Progenitor cell of endocrine pancreas (in vitro differentiated cells): ENCODE measurements around the gene LRRC56. TPM values are rescaled to one million over a fixed set of nuclear protein-coding genes. Genes with fewer than 3 reads are reported as not detected.

ENCODE experiments used
- DNase-seq: peaks from one replicate; pipeline ENCODE4 v3.0.0; 2021; ENCODE audit warnings: low spot score; ENCODE audit not compliant: unreplicated experiment
- H3K27ac Mint-ChIP-seq: 2 replicates; pipeline ENCODE4 v1.8.0; 2021; ENCODE audit warnings: mild to moderate bottlenecking, moderate library complexity, mixed read lengths
- H3K27me3 Mint-ChIP-seq: 2 replicates; pipeline ENCODE4 v1.8.0; 2021; ENCODE audit warnings: mixed read lengths
- H3K36me3 Mint-ChIP-seq: 2 replicates; pipeline ENCODE4 v1.8.0; 2022; ENCODE audit warnings: mixed read lengths; ENCODE audit not compliant: insufficient read depth
- H3K4me1 Mint-ChIP-seq: 2 replicates; pipeline ENCODE4 v1.8.0; 2021; ENCODE audit warnings: low read depth, mixed read lengths
- H3K4me3 Mint-ChIP-seq: 2 replicates; pipeline ENCODE4 v1.8.0; 2021; ENCODE audit warnings: low read depth, mild to moderate bottlenecking, moderate library complexity, mixed read lengths
- H3K9me3 Mint-ChIP-seq: 2 replicates; pipeline ENCODE4 v1.8.0; 2021; ENCODE audit warnings: low read depth, mixed read lengths
- CTCF ChIP-seq: fragments of 200-600 bp; sonication (generic); IDR thresholded peaks from one replicate; pipeline ENCODE4 v1.5.0; 2021; ENCODE audit warnings: antibody characterized with exemption, mild to moderate bottlenecking; ENCODE audit not compliant: unreplicated experiment
- long read RNA-seq: library from polyadenylated mRNA; unstranded; transcript quantifications from one replicate; pipeline ENCODE4 v2.0.0, GENCODE V29; 2020
- total RNA-seq: library from RNA; stranded (reverse); gene quantifications from 2 replicates; pipeline ENCODE4 v1.2.1, GENCODE V29; 2021

Gene LRRC56
- 5.1 and 5.4 TPM in 2 replicates for total RNA-seq
- long read RNA-seq, result 0 reads

- Mint-ChIP-seq H3K27ac (peak within 1 kb of the TSS; percentile 95), H3K36me3 (peaks cover under 1% of the 10 kb centered on the region), H3K27me3 (no peaks in the 10 kb centered on the region), H3K4me3 (peak within 1 kb of the TSS; percentile 83), H3K4me1 (peaks cover 6% of the 10 kb centered on the region), H3K9me3 (no peaks in the 10 kb centered on the region)
- no peak for TF ChIP-seq CTCF
- DNase-seq, result peak; percentile 77
These were observed at the start of gene LRRC56 for GRCh38 chr11:536841-537621. LRRC56 (plus strand) TSS chr11:537527; CDS start chr11:540685, 3,158 bp downstream.

GRCh38 chr11:487571-488021 is 49.7 kb upstream of the LRRC56 start:
- no peak for DNase-seq
- H3K36me3 Mint-ChIP-seq, result peaks cover 11% of the 10 kb centered on the region
- H3K9me3 Mint-ChIP-seq, result peaks cover 3% of the 10 kb centered on the region
- H3K27me3 Mint-ChIP-seq, result no peaks in the 10 kb centered on the region
- H3K4me1 Mint-ChIP-seq, result no peaks in the 10 kb centered on the region
- H3K4me3 Mint-ChIP-seq, result no peak overlapping the region
- H3K27ac Mint-ChIP-seq, result no peak overlapping the region
- no peak for TF ChIP-seq CTCF

- no peak for DNase-seq
- TF ChIP-seq CTCF, result no peak
- no peak overlapping the region for H3K4me3 Mint-ChIP-seq
- peaks cover 3% of the 10 kb centered on the region for H3K9me3 Mint-ChIP-seq
- no peaks in the 10 kb centered on the region for H3K27me3 Mint-ChIP-seq
- H3K36me3 Mint-ChIP-seq, result peaks cover 11% of the 10 kb centered on the region
- H3K27ac Mint-ChIP-seq, result no peak overlapping the region
- H3K4me1 Mint-ChIP-seq, result no peaks in the 10 kb centered on the region
These were observed 49.3 kb upstream of the LRRC56 start for GRCh38 chr11:488062-488461.

GRCh38 chr11:488579-488978 is 48.7 kb upstream of the LRRC56 start:
- Mint-ChIP-seq H3K4me1 (no peaks in the 10 kb centered on the region), H3K27ac (peak overlapping the region; percentile 10), H3K4me3 (no peak overlapping the region), H3K36me3 (peaks cover 7% of the 10 kb centered on the region), H3K9me3 (no peaks in the 10 kb centered on the region), H3K27me3 (no peaks in the 10 kb centered on the region)
- TF ChIP-seq CTCF, result no peak
- no peak for DNase-seq

GRCh38 chr11:488992-489391 is 48.3 kb upstream of the LRRC56 start:
- DNase-seq, result no peak
- Mint-ChIP-seq H3K27ac (peak overlapping the region; percentile 10), H3K4me3 (no peak overlapping the region), H3K27me3 (no peaks in the 10 kb centered on the region), H3K9me3 (no peaks in the 10 kb centered on the region), H3K36me3 (peaks cover 6% of the 10 kb centered on the region), H3K4me1 (no peaks in the 10 kb centered on the region)
- no peak for TF ChIP-seq CTCF
